ENCODE results near the gene VWA3B. TPM values are rescaled to one million over a fixed set of nuclear protein-coding genes. Genes with fewer than 3 reads are reported as not detected.
"Not testable (repeated sequence)": the region's sequence is repeated elsewhere in the genome, so short reads cannot be mapped to it uniquely, and the experiment has no call there.

The VWA3B gene
- total RNA-seq, 1 donor from 2014 or later, result not detected

- intact Hi-C loops (cut with micrococcal nuclease), result loop anchor here (1.0 to 10.0 kb wide), 5 partner anchors 92 to 1067 kb away; partner anchors contain the start of genes COX5B, LIPT1, TMEM131 and TSGA10
Observed at GRCh38 chr2:98087447-98088020, 567 bp downstream of the VWA3B start.

GRCh38 chr2:98088261-98088660 is 1.3 kb downstream of the VWA3B start:
- intact Hi-C loops (cut with micrococcal nuclease), result loop anchor here (5.0 to 10.0 kb wide), 3 partner anchors 373 to 1067 kb away; partner anchors contain the start of genes COX5B, LIPT1, TSGA10 and ZAP70

GRCh38 chr2:98089941-98090340 is 3.0 kb downstream of the VWA3B start:
- intact Hi-C loops (cut with micrococcal nuclease), result loop anchor here (5.0 to 10.0 kb wide), 3 partner anchors 375 to 1065 kb away; partner anchors contain the start of genes COX5B, LIPT1, TSGA10 and ZAP70

DNA sequence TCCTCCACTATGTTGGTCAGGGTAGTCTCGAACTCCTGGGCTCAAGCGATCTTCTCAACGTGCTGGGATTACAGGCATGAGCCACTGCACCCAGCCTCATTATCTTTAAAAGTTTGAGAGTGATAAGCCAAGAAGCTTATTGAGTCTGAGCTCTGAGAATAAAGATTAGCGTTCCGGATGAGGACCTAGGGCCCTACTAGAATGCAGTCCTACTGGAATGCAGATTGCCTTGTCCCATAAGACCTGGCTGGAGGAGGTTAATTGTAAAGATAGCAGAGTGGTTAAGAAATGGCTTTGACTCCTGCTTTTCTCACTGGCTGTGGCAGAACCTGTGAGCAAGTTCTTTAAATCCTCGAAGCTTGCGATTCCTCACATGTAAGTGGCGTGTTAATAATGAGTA is 4.0 kb downstream of the VWA3B start:
- intact Hi-C loops (cut with micrococcal nuclease), result no loop called here

DNA sequence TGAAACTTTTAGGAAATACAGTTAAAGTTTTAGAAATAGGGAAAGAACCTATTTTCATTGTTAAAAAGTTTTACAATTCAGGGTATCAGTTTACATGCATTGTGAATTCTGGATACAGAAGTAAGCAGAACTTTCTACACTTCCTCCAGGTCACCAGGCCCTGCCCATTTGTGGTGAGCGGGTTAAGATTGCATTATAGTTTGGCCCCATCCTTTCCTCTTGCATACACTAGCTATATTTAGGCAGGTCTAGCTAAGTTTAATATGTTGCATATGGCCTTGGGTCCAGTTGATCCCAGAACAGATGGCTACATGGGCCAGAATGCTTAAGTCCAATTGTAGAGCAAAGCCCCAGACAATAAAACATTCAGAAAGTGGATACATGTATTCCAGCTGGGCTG is 4.8 kb downstream of the VWA3B start:
- intact Hi-C loops (cut with micrococcal nuclease), result no loop called here

- intact Hi-C loops (cut with micrococcal nuclease), result no loop called here
Observed at GRCh38 chr2:98093146-98093545, 6.2 kb downstream of the VWA3B start.

DNA sequence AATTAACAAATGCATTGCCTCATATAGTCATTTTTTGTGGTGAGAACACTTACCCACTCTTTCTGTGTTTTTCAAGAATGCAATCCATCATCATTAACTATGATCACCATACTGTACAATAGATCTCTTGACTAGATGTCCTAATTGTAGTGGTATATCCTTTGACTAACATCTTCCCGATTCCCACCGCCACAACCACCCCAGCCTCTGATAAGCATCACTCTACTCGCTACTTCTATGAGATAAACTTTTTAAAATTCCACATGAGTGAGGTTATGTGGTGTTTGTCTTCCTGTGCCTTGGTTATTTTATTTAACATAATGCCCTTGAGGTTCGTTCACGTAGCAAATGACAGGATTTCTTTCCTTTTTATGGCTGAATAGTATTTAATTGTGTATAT is 6.6 kb downstream of the VWA3B start:
- intact Hi-C loops (cut with micrococcal nuclease), result no loop called here

GRCh38 chr2:98099939-98100743 is 13.2 kb downstream of the VWA3B start:
- intact Hi-C loops (cut with micrococcal nuclease), result no loop called here

GRCh38 chr2:98102315-98102714 is 15.3 kb downstream of the VWA3B start:
- intact Hi-C loops (cut with micrococcal nuclease), result not testable (repeated sequence)

DNA sequence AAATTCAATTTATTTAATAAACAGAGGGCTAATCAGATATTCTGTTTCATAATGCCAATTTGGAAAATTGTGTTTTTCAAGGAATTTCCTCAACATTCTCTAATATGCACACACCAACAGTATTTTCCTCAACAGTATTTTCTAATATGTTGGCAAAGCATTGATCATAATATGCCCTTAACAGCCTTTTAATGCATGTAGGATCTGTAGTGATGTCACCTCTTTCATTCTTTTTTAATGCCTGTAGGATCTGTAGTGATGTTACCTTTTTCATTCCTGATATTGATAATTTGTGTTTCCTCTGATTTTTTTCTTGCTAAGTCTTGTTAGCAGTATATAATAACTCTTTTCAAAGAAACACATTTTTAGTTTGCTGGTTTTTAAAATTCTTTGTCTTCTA is 15.9 kb downstream of the VWA3B start:
- intact Hi-C loops (cut with micrococcal nuclease), result no loop called here

- intact Hi-C loops (cut with micrococcal nuclease), result no loop called here
Observed at GRCh38 chr2:98108110-98108509, 21.1 kb downstream of the VWA3B start.

- intact Hi-C loops (cut with micrococcal nuclease), result no loop called here
Observed at GRCh38 chr2:98110741-98111140, 23.8 kb downstream of the VWA3B start.

DNA sequence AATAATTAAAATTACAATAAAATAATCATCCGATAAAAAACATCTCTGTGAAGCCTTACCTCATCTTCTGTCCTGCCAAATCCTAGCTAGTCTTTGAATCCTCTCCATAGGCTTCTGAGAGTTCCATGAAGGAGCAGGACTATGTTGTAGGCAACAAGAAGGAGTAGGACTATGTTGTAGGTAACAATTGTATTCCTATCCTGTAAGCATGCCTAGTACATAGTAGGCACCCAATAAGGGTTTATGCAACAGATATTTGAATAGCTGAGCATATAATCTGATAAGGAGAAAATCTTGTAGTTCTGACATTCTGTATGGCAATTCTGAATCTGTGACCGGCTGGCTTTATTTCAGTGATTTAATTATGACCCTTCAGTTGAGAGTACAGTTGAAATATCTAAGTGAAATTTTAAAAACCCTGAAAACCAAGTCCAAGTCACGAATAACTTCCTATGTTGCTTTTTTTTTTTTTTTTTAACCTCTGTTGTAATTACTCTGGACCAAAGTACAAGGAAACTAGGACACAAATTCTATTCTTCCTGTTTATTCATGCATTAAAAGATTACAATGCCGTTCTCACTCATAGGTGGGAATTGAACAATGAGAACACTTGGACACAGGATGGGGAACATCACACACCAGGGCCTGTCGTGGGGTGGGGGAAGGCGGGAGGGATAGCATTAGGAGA is 27.8 kb downstream of the VWA3B start:
- intact Hi-C loops (cut with micrococcal nuclease), result no loop called here

DNA sequence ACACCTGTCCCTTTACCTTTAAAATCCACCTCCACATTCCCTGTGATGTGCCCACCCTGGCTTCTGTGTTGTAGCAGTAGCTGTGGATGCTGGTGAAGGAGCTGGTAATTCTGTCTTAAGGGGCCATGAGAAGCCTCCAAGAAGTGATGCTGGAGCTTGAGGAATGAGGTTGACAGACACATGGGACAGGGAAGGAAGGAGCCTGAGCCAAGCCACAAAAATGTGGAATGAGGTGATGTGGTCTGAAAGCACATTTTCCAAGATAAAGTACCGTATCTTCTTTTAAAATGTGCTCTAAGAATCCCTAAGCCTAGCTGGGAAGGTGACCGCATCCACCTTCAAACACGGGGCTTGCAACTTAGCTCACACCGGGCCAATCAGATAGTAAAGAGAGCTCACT is 31.2 kb downstream of the VWA3B start:
- intact Hi-C loops (cut with micrococcal nuclease), result no loop called here

DNA sequence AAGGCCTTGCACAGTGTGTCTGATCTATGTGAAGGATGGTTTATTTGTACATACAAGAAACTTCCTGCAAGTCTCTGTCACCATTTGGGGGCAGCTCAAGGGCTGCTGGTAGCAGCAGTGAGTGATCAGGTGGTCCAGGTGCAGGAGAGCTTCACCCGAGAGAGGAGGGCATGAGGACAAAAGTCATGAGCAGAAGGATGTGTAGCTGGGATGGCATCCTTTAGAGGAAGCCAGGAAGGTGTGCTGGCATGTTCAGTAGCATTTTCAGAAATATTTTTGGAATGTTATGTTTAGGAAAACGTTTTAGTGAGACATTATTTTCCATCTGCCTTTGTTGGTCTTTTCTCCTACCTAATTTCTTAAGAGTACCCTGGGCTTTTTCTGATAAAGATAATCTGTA is 31.9 kb downstream of the VWA3B start:
- intact Hi-C loops (cut with micrococcal nuclease), result no loop called here

- intact Hi-C loops (cut with micrococcal nuclease), result no loop called here
Observed at GRCh38 chr2:98121149-98121548, 34.2 kb downstream of the VWA3B start.

DNA sequence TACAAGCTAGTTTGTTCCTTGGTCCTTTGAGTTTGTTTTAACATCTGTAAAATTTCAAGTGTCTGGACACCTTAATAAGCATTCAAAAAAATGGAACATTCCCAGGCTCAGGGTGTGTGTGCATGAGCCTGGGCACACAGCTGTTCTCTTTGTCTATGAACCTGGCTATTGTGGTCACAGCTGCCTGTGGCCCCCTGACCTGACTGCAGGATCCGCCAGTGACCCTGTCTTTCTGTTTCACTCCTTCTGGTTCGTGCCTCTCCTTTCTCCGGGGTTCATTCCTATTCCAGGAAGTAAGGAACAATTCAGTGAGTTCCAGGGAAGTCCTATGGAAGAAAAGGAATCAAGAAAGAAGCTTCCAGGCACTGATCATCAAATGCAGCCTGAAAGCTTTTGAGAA is 35.6 kb downstream of the VWA3B start:
- intact Hi-C loops (cut with micrococcal nuclease), result no loop called here

- intact Hi-C loops (cut with micrococcal nuclease), result no loop called here
Observed at GRCh38 chr2:98123286-98123685, 36.3 kb downstream of the VWA3B start.

DNA sequence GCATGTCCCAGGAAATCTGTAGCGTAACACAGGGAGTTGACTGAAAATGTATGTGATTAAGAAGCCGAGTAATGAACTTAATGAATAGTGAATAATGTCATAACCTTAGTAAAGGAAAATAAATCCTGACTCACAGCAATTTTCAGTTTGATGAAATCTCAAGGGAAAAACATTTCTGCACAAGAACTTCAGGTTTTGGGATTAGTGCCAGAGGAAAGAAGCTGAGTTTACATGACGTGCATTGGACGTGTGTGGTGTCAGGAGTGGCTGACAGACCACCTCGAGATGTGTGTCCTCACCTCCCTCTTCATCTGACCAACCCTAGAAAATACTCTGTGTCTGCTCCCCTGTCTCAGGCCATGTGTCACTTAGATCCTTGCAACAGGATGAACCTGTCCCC is 39.1 kb downstream of the VWA3B start:
- intact Hi-C loops (cut with micrococcal nuclease), result no loop called here

DNA sequence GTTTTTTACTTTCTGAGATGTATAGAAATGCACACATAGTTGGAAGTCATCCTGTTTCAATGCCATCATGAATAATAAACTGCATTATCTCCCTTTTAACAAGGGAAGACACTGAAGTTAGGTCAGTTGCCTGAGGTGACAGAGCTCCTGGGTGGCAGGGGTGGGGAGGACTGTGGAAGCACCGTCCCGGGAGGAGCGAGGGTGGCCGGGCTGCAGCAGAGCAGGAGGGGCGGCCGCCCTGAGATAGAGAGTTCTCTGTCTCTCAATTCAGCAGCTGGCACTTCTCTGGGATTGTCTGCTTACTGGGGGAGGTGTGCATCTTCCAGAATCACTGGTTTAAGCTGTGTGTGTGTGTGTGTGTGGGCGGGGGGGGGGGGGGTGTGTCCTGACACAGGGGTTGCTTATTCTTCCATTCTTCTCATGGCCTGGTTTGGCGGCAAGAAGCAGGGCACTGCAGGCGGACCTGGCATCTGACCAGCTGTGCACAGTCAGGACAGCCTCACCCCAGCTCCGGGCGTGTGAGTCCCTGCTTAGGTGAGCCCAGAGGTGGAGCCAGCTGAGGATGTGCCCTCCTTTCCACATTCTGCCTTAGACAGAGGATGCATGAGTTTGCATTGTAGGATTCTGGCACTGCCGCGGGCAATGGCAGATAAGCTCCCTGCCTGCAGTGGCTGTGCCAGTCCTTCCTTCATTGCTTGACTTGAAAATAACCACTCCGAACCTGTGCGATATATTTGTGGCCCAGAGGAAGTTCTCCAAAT is 40.4 kb downstream of the VWA3B start:
- intact Hi-C loops (cut with micrococcal nuclease), result no loop called here

GRCh38 chr2:98128556-98129109 is 41.7 kb downstream of the VWA3B start:
- intact Hi-C loops (cut with micrococcal nuclease), result no loop called here

Data from T-helper 1 cell treated with Interleukin-12 subunit alpha and Interleukin-12 subunit beta and Interleukin-4 antibody, amounts not matched to agents 30 ng/mL and 1 ng/mL, for 36 hours (primary cell).